Prostate gland (tissue), 2 donors: Measurements from ENCODE around the gene PBX4.

Experiments used
- CTCF ChIP-seq, 4 experiments: fragments of 200-600 bp in 2 of 4; fragments of 450-650 bp in 2 of 4; sonication (generic) in 2 of 4; IDR thresholded peaks; 1 replicate in 3 of 4; 2 replicates in 1 of 4; pipeline ENCODE4 v1.5.1; 2016 to 2019; ENCODE audit warnings: antibody characterized with exemption in 4 of 4, mild to moderate bottlenecking in 2 of 4, moderate library complexity in 2 of 4
- POLR2A ChIP-seq: fragments of 450-650 bp; IDR thresholded peaks from one replicate; pipeline ENCODE4 v1.6.1; 2016; ENCODE audit warnings: antibody characterized with exemption, mild to moderate bottlenecking
- POLR2AphosphoS5 ChIP-seq: sonication (generic); formaldehyde crosslinking; IDR thresholded peaks from one replicate; pipeline ENCODE4 v1.6.1; 2017; ENCODE audit warnings: antibody characterized with exemption

DNA sequence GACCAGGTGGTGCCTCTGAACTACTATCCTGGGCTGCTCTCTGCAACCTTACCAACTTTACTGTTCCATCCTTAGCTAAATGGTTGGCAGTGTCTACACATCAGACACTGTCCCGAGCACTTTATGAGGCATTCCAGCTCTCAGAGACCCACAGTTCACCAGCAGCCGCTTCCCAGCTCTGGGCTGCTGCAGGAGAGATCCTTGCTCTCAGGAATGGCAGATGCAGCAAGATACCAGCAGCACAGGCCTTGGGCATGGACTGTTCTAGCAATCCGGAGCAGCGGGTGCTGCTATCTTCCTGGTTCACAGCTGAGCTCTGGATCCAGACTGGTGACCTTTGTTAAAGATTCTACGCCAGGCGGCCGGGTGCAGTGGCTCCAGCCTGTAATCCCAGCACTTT, 12.9 kb upstream of the PBX4 start:
- TF ChIP-seq POLR2AphosphoS5 (no peak), CTCF (IDR thresholded peaks at IDR 0.05) (no peak), POLR2A (no peak)
